Kidney capillary endothelial cell (primary cell): ENCODE measurements around the gene FGF12.

Source experiments
- DNase-seq: peaks from one replicate; pipeline ENCODE4 v3.0.0-alpha.2; 2018; ENCODE audit warnings: low spot score

FGF12 gene

GRCh38 chr3:192409838-192410683, 317.3 kb downstream of the FGF12 start:
- DNase-seq = peak; percentile 29

GRCh38 chr3:192409201-192409837, 318.0 kb downstream of the FGF12 start:
- DNase-seq = peak; percentile 75

- DNase-seq = peak; percentile 30
Measured at GRCh38 chr3:192408647-192409200, 318.6 kb downstream of the FGF12 start.

DNA sequence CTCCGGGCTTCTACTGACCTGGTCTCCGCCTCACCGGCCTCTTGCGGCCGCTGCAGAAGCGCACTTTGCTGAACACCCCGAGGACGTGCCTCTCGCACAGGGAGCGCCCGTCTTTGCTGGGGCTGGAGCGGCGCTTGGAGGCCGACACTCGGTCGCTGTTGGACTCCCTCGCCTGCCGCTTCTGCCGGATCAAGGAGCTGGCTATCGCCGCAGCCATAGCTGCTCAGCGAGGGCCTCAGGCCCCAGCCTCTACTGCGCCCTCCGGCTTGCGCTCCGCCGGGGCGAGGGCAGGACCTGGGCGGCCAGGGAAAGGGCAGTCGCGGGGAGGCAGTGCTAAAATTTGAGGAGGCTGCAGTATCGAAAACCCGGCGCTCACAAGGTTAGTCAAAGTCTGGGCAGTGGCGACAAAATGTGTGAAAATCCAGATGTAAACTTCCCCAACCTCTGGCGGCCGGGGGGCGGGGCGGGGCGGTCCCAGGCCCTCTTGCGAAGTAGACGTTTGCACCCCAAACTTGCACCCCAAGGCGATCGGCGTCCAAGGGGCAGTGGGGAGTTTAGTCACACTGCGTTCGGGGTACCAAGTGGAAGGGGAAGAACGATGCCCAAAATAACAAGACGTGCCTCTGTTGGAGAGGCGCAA, 319.2 kb downstream of the FGF12 start:
- peak; percentile 8 for DNase-seq

- no peak for DNase-seq
Measured at GRCh38 chr3:192399767-192400166, 327.6 kb downstream of the FGF12 start.

GRCh38 chr3:192397012-192397411, 330.3 kb downstream of the FGF12 start:
- DNase-seq = no peak

DNA sequence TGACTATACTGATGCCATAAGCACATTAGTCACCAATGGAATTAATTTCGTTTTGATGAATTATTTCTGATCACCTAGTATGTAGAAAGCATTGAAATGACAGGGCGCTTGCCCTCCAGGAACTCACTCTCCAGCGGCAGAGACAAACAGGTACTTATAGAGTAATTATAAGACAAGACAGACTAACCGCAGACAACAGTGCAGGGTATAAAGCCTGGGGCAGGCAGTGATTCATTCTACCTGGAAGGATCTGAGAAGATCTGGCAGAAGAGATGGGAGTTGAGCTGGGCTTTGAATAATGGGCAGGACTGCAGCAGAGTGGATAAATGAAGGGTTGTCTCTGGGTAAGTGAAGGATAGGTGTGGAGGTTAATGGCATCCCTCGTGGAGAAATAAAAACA, 331.8 kb downstream of the FGF12 start:
- no peak for DNase-seq

DNA sequence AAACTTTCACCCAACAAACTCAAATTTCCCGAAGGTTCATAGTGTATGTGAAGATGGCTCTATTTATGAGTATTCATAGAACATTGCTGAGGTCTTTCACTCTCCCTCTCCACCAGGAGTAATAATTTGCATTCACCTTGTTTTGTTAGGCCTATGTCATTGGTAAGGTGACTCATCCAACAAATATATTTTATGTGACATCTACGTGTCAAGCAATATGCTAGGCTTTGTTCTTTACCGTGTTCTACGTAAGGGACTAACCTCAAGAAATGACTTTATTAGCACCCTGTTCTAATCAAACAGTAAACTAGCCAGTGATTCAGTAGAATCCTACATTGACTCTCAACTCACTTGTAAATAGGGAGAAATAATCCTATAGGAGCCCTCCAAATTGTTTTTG, 334.4 kb downstream of the FGF12 start:
- DNase-seq = no peak

DNA sequence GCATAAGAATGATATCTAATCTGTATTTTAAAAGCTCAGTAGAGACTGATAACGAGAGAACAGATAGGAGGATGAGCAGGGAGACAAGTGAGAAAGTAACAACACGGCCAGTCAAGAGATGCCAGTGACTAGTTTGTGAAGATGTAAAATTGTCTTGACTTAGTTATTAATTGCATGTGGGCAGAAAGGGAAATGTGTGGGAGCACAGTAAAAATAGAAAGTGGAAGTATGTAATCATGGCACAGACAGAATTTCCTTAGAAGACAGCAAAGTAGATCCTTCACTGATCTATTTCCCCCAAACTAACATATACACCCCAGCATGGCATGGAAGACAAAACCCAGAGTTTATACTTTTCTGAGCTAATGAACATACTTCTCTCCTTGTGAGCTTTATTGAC, 344.5 kb downstream of the FGF12 start:
- no peak for DNase-seq

GRCh38 chr3:192373586-192373985, 353.8 kb downstream of the FGF12 start:
- no peak for DNase-seq

GRCh38 chr3:192373032-192373431, 354.3 kb downstream of the FGF12 start:
- DNase-seq = no peak

- DNase-seq = no peak
Measured at GRCh38 chr3:192372616-192373015, 354.7 kb downstream of the FGF12 start.

GRCh38 chr3:192371870-192372400, 355.4 kb downstream of the FGF12 start:
- DNase-seq = no peak

GRCh38 chr3:192367616-192368015, 359.7 kb downstream of the FGF12 start:
- DNase-seq = no peak

GRCh38 chr3:192366916-192367315, 360.4 kb downstream of the FGF12 start:
- no peak for DNase-seq

GRCh38 chr3:192365571-192365970, 361.8 kb downstream of the FGF12 start:
- no peak for DNase-seq

DNA sequence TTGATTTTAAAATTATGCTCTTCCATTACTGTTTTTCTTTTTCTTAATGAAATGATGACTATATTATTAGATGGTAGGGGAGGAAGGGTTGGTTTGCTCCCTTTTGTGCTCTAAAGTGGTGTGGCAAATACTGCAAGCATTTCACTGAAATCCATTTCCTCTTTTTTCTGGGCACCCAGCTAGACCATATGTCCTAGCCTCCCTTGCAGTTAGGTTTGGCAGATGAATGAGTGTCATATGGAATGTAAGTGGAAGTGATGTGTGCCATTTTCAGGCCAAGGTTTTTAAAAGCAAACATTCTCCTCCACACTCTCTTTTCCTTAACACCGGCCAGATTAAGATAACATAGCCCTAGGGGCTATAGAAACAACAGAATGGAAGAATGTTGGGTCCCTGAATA, 363.0 kb downstream of the FGF12 start:
- DNase-seq = no peak

DNA sequence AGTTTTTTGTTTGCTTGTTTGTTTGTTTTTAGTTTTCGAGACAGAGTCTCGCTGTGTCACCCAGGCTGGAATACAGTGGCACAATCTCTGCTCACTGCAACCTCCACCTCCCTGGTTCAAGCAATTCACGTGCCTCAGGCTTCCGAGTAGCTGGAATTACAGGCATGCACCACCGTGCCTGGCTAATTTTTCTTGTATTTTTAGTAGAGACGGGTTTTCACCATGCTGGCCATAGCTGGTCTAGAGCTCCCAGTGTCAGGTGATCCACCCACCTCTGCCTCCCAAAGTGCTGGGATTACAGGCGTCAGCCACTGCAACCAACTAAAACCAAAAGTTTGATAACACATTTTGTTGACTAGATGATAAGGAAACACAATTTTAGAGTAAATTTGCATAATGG, 372.7 kb downstream of the FGF12 start:
- no peak for DNase-seq

- DNase-seq = no peak
Measured at GRCh38 chr3:192352142-192352541, 375.2 kb downstream of the FGF12 start.

DNA sequence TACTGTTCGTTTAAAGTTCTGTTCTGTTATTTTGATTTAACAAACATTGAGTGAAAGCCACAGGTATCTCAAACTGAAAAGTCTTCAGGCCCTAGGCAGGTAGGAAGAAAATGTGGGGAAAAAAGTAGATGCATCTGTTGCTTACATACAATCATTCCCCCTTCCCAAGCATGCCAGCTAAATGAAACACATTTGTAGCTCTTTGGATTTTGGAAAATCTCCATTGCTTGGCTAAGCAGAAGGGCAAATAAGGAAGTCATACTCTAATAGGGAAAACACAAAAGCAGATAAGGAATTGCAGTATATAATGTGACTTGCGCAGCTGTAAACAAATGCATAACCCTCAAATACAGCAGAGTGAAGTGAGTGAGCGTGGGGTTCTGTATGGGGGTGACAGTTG, 375.9 kb downstream of the FGF12 start:
- no peak for DNase-seq

- DNase-seq = no peak
Measured at GRCh38 chr3:192340031-192340430, 387.3 kb downstream of the FGF12 start.

DNA sequence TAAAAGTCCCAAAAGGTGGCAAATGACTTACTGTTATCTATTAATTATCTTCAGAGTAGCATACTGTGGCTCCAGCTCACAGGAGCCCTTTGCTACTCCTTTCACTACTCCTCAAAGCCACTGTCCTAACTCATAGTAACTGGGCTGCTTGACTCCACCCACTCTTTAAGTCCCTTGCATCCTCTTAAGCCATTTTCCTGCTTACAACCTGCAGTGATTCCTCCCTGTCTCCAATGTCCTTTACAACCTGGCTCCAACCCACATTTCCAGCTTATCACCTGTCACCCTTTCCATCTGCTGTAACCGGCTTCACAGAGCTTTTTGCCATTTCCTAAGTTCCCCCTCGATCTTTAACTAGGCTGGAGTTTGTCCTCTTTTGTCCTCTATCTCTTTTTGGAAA, 388.1 kb downstream of the FGF12 start:
- DNase-seq = no peak

DNA sequence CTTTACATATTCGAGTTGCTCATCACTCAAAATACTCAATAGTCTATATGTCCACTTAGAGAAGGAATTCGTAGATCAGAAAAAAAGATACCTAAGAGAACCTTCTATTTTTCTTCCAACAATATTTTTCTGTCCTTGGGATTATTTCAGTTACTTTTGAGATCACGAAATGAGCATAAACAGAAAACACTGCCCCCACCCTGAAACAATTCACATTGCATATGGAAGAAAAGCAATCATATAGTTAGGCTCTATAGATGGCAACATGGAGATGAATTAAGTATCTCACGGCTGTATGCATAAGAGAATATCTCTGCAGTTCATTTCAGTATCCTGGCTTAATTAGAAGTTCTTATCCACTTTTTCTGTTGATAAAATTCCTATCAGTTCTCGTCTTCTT, 391.1 kb downstream of the FGF12 start:
- no peak for DNase-seq
